K562 (cell line): ENCODE measurements around the gene NEK1. TPM values are rescaled to one million over a fixed set of nuclear protein-coding genes. Genes with fewer than 3 reads are reported as not detected.
A peak's percentile ranks its signal among the peaks of the same experiment; 100 is the strongest.

ENCODE experiments used
- GATAD2A ChIP-seq: fragments of 450-650 bp; IDR thresholded peaks from 2 replicates; pipeline ENCODE4 v1.6.1; 2017
- HDAC3 ChIP-seq: fragments of 450-650 bp; IDR thresholded peaks from 2 replicates; pipeline ENCODE4 v1.6.1; 2018; ENCODE audit warnings: borderline replicate concordance, mild to moderate bottlenecking, moderate library complexity; ENCODE audit not compliant: partially characterized antibody
- LEF1 ChIP-seq: fragments of 450-650 bp; IDR thresholded peaks from 2 replicates; pipeline ENCODE4 v1.6.1; 2016; ENCODE audit warnings: mild to moderate bottlenecking
- NBN ChIP-seq: fragments of 450-650 bp; IDR thresholded peaks from 2 replicates; pipeline ENCODE4 v1.6.1; 2016; ENCODE audit warnings: low read depth, mild to moderate bottlenecking
- SMARCB1 ChIP-seq: IDR thresholded peaks from 2 replicates; pipeline ENCODE4 v1.6.1; 2011; ENCODE audit warnings: improper control_type of control experiment, low read depth; ENCODE audit not compliant: insufficient read length
- SNIP1 ChIP-seq: fragments of 450-650 bp; IDR thresholded peaks from 2 replicates; pipeline ENCODE4 v1.7.1; 2017; ENCODE audit warnings: low read depth, mild to moderate bottlenecking
- TCF7 ChIP-seq: sonication (generic); IDR thresholded peaks from 2 replicates; pipeline ENCODE4 v1.6.1; 2016; ENCODE audit warnings: antibody characterized with exemption, borderline replicate concordance
- ZFP36 ChIP-seq: fragments of 150-350 bp; IDR thresholded peaks from 2 replicates; pipeline ENCODE4 v1.6.1; 2018; ENCODE audit warnings: low read length, low read depth; ENCODE audit not compliant: partially characterized antibody
- ZKSCAN3 ChIP-seq: fragments of 250-450 bp; sonication (Bioruptor Pico); IDR thresholded peaks from 2 replicates; pipeline ENCODE4 v1.4.0; 2020
- ZNF239 ChIP-seq: fragments of 250-450 bp; sonication (Bioruptor Pico); IDR thresholded peaks from 2 replicates; pipeline ENCODE4 v1.4.0; 2020; ENCODE audit warnings: mild to moderate bottlenecking
- polyA plus RNA-seq, 8 experiments: library from polyadenylated mRNA; depleted of rRNA in 4 of 8; stranded (reverse) in 5 of 8; unstranded in 3 of 8; fragments of >200 nt; fragmentation: Nextera tagmentation in 2 of 8; fragmentation: Illumina TruSeq in 1 of 8; extraction: Ambion mirVana in 2 of 8; extraction: Trizol in 1 of 8; gene quantifications; 2 replicates each; pipeline versions ENCODE4 v1.2.1 to v1.2.3, GENCODE V29; 2011 to 2014; ENCODE audit warnings: inconsistent platforms in 1 of 8, missing spikeins in 1 of 8
- total RNA-seq, 7 experiments: library from RNA; depleted of rRNA in 6 of 7; stranded (reverse); fragments of >200 nt in 6 of 7; fragmentation: Illumina TruSeq in 2 of 7; extraction: Trizol in 2 of 7; gene quantifications; 2 replicates each; pipeline versions ENCODE4 v1.2.1 to v1.2.3, GENCODE V29; 2011 to 2021; ENCODE audit warnings: low replicate concordance in 1 of 7
- TF ChIP-seq, protein P1 (sequence below): fragments of 450-650 bp; IDR thresholded peaks from 2 replicates; pipeline ENCODE4 v1.6.1; 2016; ENCODE audit warnings: mild to moderate bottlenecking, moderate library complexity
- TF ChIP-seq, protein P2 (sequence below): sonication (generic); formaldehyde crosslinking; IDR thresholded peaks from 2 replicates; pipeline ENCODE4 v1.8.0; 2023; ENCODE audit warnings: mild to moderate bottlenecking, missing genetic modification reagents

NEK1 gene
- total and polyA plus RNA-seq, 9 of the 15 experiments (the other 6 are each of a cell fraction or from before 2014, with no cell fraction given) = 6.2 to 15.7 (median 10.3) TPM

DNA sequence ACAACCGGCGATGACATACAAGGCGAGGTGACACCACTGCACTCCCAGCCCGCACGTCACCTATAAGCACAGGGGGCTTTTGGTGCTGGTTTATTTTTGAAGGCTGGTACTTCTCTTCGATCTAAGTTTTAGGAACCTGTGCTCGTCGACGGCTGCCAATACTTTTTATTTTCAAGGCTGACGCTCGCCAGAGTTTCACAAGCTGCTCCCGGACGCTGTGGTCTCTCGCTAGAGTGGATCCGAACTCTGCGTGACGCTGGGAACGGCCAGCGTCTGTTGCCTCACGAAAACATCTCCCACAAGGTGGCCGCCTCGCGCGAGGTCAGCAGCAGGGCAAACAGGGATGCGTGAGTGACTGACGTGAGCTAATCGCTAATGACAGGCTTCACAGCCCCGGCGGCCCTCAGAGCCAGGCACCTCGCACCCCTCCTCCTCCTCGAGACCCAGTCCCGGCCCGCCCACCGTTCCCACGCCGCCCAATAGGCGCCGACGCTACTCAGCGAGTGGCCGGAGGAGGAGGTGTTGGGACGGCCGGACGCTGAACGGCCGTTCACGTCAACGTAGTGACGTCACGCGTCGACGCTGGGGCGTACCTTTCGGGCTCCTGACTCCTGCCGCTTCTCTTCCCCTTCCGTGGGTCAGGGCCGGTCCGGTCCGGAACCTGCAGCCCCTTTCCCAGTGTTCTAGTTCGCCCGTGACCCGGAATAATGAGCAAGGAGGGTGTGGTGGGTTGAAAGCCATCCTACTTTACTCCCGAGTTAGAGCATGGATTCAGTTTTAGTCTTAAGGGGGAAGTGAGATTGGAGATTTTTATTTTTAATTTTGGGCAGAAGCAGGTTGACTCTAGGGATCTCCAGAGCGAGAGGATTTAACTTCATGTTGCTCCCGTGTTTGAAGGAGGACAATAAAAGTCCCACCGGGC is 7.8 kb upstream of the NEK1 start, which contains the start of gene CLCN3 (continued):
- TF ChIP-seq, protein P1, sequence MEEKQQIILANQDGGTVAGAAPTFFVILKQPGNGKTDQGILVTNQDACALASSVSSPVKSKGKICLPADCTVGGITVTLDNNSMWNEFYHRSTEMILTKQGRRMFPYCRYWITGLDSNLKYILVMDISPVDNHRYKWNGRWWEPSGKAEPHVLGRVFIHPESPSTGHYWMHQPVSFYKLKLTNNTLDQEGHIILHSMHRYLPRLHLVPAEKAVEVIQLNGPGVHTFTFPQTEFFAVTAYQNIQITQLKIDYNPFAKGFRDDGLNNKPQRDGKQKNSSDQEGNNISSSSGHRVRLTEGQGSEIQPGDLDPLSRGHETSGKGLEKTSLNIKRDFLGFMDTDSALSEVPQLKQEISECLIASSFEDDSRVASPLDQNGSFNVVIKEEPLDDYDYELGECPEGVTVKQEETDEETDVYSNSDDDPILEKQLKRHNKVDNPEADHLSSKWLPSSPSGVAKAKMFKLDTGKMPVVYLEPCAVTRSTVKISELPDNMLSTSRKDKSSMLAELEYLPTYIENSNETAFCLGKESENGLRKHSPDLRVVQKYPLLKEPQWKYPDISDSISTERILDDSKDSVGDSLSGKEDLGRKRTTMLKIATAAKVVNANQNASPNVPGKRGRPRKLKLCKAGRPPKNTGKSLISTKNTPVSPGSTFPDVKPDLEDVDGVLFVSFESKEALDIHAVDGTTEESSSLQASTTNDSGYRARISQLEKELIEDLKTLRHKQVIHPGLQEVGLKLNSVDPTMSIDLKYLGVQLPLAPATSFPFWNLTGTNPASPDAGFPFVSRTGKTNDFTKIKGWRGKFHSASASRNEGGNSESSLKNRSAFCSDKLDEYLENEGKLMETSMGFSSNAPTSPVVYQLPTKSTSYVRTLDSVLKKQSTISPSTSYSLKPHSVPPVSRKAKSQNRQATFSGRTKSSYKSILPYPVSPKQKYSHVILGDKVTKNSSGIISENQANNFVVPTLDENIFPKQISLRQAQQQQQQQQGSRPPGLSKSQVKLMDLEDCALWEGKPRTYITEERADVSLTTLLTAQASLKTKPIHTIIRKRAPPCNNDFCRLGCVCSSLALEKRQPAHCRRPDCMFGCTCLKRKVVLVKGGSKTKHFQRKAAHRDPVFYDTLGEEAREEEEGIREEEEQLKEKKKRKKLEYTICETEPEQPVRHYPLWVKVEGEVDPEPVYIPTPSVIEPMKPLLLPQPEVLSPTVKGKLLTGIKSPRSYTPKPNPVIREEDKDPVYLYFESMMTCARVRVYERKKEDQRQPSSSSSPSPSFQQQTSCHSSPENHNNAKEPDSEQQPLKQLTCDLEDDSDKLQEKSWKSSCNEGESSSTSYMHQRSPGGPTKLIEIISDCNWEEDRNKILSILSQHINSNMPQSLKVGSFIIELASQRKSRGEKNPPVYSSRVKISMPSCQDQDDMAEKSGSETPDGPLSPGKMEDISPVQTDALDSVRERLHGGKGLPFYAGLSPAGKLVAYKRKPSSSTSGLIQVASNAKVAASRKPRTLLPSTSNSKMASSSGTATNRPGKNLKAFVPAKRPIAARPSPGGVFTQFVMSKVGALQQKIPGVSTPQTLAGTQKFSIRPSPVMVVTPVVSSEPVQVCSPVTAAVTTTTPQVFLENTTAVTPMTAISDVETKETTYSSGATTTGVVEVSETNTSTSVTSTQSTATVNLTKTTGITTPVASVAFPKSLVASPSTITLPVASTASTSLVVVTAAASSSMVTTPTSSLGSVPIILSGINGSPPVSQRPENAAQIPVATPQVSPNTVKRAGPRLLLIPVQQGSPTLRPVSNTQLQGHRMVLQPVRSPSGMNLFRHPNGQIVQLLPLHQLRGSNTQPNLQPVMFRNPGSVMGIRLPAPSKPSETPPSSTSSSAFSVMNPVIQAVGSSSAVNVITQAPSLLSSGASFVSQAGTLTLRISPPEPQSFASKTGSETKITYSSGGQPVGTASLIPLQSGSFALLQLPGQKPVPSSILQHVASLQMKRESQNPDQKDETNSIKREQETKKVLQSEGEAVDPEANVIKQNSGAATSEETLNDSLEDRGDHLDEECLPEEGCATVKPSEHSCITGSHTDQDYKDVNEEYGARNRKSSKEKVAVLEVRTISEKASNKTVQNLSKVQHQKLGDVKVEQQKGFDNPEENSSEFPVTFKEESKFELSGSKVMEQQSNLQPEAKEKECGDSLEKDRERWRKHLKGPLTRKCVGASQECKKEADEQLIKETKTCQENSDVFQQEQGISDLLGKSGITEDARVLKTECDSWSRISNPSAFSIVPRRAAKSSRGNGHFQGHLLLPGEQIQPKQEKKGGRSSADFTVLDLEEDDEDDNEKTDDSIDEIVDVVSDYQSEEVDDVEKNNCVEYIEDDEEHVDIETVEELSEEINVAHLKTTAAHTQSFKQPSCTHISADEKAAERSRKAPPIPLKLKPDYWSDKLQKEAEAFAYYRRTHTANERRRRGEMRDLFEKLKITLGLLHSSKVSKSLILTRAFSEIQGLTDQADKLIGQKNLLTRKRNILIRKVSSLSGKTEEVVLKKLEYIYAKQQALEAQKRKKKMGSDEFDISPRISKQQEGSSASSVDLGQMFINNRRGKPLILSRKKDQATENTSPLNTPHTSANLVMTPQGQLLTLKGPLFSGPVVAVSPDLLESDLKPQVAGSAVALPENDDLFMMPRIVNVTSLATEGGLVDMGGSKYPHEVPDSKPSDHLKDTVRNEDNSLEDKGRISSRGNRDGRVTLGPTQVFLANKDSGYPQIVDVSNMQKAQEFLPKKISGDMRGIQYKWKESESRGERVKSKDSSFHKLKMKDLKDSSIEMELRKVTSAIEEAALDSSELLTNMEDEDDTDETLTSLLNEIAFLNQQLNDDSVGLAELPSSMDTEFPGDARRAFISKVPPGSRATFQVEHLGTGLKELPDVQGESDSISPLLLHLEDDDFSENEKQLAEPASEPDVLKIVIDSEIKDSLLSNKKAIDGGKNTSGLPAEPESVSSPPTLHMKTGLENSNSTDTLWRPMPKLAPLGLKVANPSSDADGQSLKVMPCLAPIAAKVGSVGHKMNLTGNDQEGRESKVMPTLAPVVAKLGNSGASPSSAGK = peak; percentile 47; the same call in 1 of the 2 replicates
- peak; percentile 42 for TF ChIP-seq HDAC3
- TF ChIP-seq ZKSCAN3 = no peak
- TF ChIP-seq, protein P2, sequence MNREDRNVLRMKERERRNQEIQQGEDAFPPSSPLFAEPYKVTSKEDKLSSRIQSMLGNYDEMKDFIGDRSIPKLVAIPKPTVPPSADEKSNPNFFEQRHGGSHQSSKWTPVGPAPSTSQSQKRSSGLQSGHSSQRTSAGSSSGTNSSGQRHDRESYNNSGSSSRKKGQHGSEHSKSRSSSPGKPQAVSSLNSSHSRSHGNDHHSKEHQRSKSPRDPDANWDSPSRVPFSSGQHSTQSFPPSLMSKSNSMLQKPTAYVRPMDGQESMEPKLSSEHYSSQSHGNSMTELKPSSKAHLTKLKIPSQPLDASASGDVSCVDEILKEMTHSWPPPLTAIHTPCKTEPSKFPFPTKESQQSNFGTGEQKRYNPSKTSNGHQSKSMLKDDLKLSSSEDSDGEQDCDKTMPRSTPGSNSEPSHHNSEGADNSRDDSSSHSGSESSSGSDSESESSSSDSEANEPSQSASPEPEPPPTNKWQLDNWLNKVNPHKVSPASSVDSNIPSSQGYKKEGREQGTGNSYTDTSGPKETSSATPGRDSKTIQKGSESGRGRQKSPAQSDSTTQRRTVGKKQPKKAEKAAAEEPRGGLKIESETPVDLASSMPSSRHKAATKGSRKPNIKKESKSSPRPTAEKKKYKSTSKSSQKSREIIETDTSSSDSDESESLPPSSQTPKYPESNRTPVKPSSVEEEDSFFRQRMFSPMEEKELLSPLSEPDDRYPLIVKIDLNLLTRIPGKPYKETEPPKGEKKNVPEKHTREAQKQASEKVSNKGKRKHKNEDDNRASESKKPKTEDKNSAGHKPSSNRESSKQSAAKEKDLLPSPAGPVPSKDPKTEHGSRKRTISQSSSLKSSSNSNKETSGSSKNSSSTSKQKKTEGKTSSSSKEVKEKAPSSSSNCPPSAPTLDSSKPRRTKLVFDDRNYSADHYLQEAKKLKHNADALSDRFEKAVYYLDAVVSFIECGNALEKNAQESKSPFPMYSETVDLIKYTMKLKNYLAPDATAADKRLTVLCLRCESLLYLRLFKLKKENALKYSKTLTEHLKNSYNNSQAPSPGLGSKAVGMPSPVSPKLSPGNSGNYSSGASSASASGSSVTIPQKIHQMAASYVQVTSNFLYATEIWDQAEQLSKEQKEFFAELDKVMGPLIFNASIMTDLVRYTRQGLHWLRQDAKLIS (CRISPR knock-in tag) = peak; percentile 88; the same call in 1 of the 2 replicates
- no peak; the same call in 1 of the 2 replicates for TF ChIP-seq SNIP1
- no peak for TF ChIP-seq ZNF239 (CRISPR knock-in tag)
- peak; percentile 100 for TF ChIP-seq NBN
- no peak; the same call in none of the 2 replicates for TF ChIP-seq LEF1
- TF ChIP-seq ZFP36 = no peak
- TF ChIP-seq SMARCB1 = no peak
- TF ChIP-seq GATAD2A = peak; percentile 59
- no peak; the same call in none of the 2 replicates for TF ChIP-seq TCF7
